ENCODE data around the gene GPR25. TPM values are rescaled to one million over a fixed set of nuclear protein-coding genes. Genes with fewer than 3 reads are reported as not detected.
A peak's percentile ranks its signal among the peaks of the same experiment; 100 is the strongest.

The GPR25 gene
- total RNA-seq, 1 experiment from 2014 or later: not detected

DNA sequence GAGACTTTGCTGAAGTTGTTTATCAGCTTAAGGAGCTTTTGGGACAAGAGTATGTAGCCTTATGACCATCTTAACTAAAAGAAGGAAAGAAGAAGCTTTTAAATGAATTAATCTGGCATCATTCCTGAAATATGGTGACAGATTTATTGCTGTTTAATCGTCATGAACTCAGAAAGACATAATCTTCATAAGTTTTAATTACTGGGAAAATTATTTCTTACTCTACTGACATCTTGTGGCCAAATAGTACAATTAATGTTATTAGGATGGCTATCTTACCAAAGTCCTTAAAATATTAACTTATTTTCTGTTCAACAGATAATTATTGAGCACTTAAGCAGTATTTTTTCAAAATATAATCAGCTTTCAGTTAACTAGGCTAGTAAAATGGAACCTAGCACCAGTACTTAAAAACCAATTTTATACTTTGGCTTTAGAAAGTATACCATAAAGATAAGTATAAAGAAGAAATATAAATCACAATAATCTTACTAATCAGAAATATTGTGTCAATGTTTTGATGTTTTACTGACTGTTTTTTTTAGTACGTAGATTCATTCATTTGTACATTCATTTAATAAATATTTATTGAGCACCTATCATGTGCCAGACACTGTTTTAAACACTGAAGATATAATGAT, 34.7 kb upstream of the GPR25 start:
- TF ChIP-seq, protein P1, sequence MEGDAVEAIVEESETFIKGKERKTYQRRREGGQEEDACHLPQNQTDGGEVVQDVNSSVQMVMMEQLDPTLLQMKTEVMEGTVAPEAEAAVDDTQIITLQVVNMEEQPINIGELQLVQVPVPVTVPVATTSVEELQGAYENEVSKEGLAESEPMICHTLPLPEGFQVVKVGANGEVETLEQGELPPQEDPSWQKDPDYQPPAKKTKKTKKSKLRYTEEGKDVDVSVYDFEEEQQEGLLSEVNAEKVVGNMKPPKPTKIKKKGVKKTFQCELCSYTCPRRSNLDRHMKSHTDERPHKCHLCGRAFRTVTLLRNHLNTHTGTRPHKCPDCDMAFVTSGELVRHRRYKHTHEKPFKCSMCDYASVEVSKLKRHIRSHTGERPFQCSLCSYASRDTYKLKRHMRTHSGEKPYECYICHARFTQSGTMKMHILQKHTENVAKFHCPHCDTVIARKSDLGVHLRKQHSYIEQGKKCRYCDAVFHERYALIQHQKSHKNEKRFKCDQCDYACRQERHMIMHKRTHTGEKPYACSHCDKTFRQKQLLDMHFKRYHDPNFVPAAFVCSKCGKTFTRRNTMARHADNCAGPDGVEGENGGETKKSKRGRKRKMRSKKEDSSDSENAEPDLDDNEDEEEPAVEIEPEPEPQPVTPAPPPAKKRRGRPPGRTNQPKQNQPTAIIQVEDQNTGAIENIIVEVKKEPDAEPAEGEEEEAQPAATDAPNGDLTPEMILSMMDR (IDR thresholded peaks at IDR 0.05; ENCODE audit: unreplicated experiment): peak; percentile 27
- no peak for DNase-seq
- CTCF ChIA-PET: interaction anchor here (0.7 kb wide), 1 partner anchor 216 kb away, joined by 3 read pairs; no protein-coding TSS in a partner anchor
- no peaks in the 10 kb centered on the region for H3K9me3 Mint-ChIP-seq (ENCODE audit: low read depth, unreplicated experiment)
- H3K27me3 Mint-ChIP-seq (ENCODE audit: unreplicated experiment): no peaks in the 10 kb centered on the region
- H3K36me3 Mint-ChIP-seq (ENCODE audit: insufficient read depth, unreplicated experiment): peaks cover 4% of the 10 kb centered on the region
- intact Hi-C loops (cut with micrococcal nuclease; ENCODE audit: unreplicated experiment): loop anchor here (1.0 to 5.0 kb wide), 2 partner anchors 216 to 281 kb away; no protein-coding TSS in a partner anchor
- no TSS peak for BruUV-seq (replicated peaks)
- H3K4me3 Mint-ChIP-seq (ENCODE audit: low read depth, unreplicated experiment): no peak overlapping the region
- H3K27ac Mint-ChIP-seq (ENCODE audit: unreplicated experiment): no peak overlapping the region
- H3K4me1 Mint-ChIP-seq (ENCODE audit: low read depth, unreplicated experiment): no peaks in the 10 kb centered on the region

DNA sequence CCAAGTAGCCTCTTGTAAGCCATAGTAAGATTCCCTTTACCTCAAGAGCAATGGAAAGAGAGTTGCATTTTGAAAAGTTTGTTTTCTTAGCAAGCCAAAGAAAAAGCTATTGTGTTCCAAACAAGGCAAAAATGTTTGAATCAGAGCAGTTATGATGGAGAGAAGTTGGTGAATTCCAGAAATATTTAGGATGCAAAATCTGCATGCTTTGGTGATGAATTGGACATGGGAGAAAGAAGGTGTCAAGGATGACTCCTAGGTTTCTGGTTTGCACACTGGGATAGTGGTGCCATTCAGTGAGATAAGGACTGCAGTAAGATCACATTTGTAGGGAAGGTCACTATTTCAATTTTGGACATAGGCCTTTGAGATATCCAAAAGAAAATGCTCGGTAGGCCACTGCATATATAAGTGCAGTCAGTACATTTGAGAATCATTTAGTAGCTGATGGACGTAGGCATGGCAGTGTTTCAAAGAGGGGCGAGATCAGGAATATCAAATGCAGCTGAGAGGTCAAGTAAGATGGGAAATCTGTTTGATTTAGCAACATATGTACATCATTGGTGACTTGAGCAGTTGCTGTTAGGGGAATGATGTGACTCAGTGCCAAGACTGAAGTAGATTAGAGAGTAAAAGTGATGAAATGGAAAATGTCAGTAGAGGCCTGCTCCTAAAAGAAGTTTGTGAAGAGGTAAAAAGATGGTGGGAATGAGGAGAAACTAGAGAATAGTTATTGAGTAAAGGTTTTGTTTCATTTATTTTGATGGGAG, 33.9 kb upstream of the GPR25 start:
- Mint-ChIP-seq H3K9me3 (ENCODE audit: low read depth, unreplicated experiment) (no peaks in the 10 kb centered on the region), H3K4me1 (ENCODE audit: low read depth, unreplicated experiment) (no peaks in the 10 kb centered on the region), H3K4me3 (ENCODE audit: low read depth, unreplicated experiment) (no peak overlapping the region), H3K36me3 (ENCODE audit: insufficient read depth, unreplicated experiment) (peaks cover 5% of the 10 kb centered on the region), H3K27ac (ENCODE audit: unreplicated experiment) (no peak overlapping the region), H3K27me3 (ENCODE audit: unreplicated experiment) (no peaks in the 10 kb centered on the region)
- intact Hi-C loops (cut with micrococcal nuclease; ENCODE audit: unreplicated experiment): loop anchor here (1.0 to 5.0 kb wide), 2 partner anchors 217 to 282 kb away; no protein-coding TSS in a partner anchor
- DNase-seq: no peak
- BruUV-seq (replicated peaks): no TSS peak
- TF ChIP-seq, protein P1 (IDR thresholded peaks at IDR 0.05; ENCODE audit: unreplicated experiment): no peak
- CTCF ChIA-PET: interaction anchor here (1.1 kb wide), 1 partner anchor 217 kb away, joined by 3 read pairs; no protein-coding TSS in a partner anchor

DNA sequence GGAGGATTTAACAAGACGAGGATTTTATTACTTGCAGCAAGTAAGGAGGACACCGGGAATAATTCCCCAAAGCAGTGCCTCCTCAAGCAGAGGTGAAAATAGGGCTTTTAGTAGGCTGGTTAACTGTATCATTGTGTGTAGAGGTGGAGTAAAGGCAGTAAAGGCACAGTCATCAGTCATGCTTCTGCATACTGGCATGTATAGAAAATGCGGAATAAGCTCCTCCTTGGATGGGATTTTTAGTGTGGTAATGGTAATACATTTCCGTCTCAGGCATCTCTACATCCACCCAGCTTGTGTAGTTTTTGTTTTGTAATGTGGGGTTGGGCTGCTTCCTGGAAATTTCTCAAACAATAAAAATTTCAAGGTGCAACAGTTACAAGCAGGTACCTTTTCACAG, 27.4 kb upstream of the GPR25 start:
- DNase-seq: no peak
- Mint-ChIP-seq H3K27me3 (ENCODE audit: unreplicated experiment) (no peaks in the 10 kb centered on the region), H3K27ac (ENCODE audit: unreplicated experiment) (no peak overlapping the region), H3K9me3 (ENCODE audit: low read depth, unreplicated experiment) (no peaks in the 10 kb centered on the region), H3K4me3 (ENCODE audit: low read depth, unreplicated experiment) (no peak overlapping the region), H3K36me3 (ENCODE audit: insufficient read depth, unreplicated experiment) (peaks cover 11% of the 10 kb centered on the region), H3K4me1 (ENCODE audit: low read depth, unreplicated experiment) (no peaks in the 10 kb centered on the region)
- BruUV-seq (replicated peaks): no TSS peak
- TF ChIP-seq, protein P1 (IDR thresholded peaks at IDR 0.05; ENCODE audit: unreplicated experiment): no peak
- intact Hi-C loops (cut with micrococcal nuclease; ENCODE audit: unreplicated experiment): no loop called here
- CTCF ChIA-PET: interaction anchor here (1.5 kb wide), 1 partner anchor 57 kb away, joined by 3 read pairs; no protein-coding TSS in a partner anchor

DNA sequence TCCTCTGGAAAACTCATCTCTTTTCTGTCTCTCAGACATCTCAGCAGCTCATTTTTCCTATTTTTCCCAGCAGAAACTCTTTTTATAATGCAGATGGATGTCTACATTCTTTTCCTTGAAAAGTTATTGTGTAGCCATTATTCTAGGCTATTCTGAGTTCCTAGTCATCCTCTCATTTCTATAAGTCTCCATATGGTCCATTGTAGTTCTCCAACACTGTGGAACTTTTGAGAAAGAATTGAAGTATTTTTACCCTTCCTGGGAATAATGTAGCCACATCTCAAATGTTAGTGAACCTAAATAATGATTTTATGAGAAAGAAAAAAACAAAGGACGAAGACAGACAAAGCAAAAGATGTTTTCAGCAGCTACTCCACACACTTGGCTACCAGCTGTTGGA, 26.4 kb upstream of the GPR25 start:
- TF ChIP-seq, protein P1 (IDR thresholded peaks at IDR 0.05; ENCODE audit: unreplicated experiment): no peak
- Mint-ChIP-seq H3K9me3 (ENCODE audit: low read depth, unreplicated experiment) (no peaks in the 10 kb centered on the region), H3K27ac (ENCODE audit: unreplicated experiment) (peak overlapping the region; percentile 27), H3K36me3 (ENCODE audit: insufficient read depth, unreplicated experiment) (peaks cover 16% of the 10 kb centered on the region), H3K27me3 (ENCODE audit: unreplicated experiment) (no peaks in the 10 kb centered on the region), H3K4me1 (ENCODE audit: low read depth, unreplicated experiment) (no peaks in the 10 kb centered on the region), H3K4me3 (ENCODE audit: low read depth, unreplicated experiment) (no peak overlapping the region)
- DNase-seq: no peak
- intact Hi-C loops (cut with micrococcal nuclease; ENCODE audit: unreplicated experiment): no loop called here
- BruUV-seq (replicated peaks): no TSS peak
- CTCF ChIA-PET: no interaction called here

Measured in Calu3 (cell line).